Measurements from ENCODE around the gene OR1E1.
"Not testable (repeated sequence)": the region's sequence is repeated elsewhere in the genome, so short reads cannot be mapped to it uniquely, and the experiment has no call there.

The OR1E1 gene

GRCh38 chr17:3398310-3398709 lies at the start of gene OR1E1:
OR1E1 (minus strand) TSS chr17:3398410; CDS start chr17:3398410, 0 bp downstream.
- DNase-seq: no peak

GRCh38 chr17:3447625-3448024 lies 49.4 kb upstream of the OR1E1 start:
- DNase-seq: no peak

DNA sequence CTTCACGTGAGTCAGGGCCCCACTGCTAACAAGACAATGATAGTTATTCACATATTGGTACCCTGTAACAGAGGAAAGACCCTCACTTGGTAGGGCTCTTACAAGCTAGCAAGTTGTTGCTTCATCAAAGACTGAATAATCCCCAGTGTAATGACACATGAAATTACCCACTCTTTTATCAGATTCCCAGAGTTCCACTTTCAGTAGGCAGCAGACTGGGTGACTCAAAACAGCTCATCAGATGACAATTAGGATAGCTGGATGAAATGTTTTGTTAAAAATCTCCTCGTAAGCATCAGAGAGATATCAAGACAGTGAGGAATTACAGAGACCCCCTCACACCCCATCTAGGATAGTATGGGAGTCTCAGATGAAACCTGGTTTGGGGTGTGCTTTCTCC lies 42.2 kb upstream of the OR1E1 start:
- no peak for DNase-seq

DNA sequence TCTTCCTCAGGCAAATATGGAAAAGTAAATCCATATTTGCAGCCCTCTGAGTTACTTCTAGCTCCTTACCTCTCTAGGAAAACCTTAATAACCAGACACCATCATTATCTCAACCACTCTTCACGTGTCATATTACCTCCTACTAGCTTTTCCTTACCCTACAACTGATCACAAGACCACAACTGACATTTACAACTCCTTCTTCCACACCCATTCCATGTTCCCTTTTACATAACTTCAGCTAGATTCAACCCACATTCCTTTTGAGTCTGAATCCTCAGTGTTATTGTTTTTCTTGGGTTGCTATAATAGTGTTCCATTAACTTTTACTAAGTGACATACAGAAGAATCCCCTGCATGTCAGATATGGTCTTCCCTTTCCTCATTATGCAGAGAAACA lies 40.2 kb upstream of the OR1E1 start:
- no peak for DNase-seq

DNA sequence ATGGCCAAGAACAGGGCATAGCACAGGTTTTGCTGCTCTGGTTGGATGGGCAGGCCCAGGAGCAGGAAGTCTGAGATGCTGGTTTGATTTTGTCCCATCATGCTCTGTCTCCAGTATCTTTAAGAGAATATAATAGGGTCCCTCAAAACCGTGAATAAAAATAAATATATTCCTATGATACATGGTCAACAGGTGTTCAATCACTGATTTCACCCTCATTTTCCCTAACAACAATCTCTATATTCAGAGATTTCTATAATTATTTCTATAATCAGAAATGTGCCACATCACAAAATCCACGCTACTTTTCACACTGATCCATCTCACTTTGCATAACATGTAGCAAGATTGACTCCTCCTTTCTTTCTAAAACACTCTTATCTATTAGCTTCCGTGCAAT lies 35.5 kb upstream of the OR1E1 start, which contains the start of gene OR1E2:
TSS of gene OR1E2 (minus strand) at position 101 of the 400 bp plus-strand sequence. CDS start at position 101, 0 bp downstream.
- DNase-seq: no peak

DNA sequence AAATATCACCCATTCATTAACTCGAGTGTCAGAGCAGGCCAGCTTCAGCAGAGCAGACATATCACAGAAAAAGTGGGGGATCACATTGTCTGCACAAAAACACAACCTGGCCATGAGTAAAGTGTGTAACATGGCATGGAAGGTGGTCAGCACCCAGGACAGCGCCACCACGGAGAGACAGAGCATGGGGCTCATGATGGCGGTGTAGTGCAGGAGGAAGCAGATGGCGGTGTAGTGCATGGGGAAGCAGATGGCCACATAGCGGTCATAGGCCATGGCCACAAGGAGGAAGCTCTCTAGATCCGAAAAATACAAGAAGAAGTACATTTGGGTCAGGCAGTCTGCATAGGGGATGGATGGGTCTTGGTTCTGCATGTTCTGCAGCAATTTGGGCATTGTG lies 35.0 kb upstream of the OR1E1 start:
- not testable (repeated sequence) for DNase-seq

- DNase-seq: no peak
Observed at GRCh38 chr17:3418222-3418621, 20.0 kb upstream of the OR1E1 start.

DNA sequence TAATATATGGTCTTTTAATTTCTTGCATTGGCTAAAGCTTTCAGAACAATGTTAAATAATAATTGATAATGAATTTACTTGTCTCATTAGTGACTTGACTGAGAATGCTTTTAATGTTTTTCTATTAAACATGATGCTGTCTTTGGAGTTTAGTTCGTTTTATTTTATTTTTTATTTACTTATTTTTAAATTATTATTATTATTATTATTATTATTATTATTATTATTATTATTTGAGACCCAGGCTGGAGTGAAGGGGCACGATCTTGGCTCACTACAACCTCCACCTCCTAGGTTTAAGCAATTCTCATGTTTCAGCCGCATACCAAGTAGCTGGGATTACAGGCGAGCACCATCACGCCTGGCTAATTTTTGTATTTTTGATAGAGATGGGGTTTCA lies 17.4 kb upstream of the OR1E1 start:
- DNase-seq: no peak

DNA sequence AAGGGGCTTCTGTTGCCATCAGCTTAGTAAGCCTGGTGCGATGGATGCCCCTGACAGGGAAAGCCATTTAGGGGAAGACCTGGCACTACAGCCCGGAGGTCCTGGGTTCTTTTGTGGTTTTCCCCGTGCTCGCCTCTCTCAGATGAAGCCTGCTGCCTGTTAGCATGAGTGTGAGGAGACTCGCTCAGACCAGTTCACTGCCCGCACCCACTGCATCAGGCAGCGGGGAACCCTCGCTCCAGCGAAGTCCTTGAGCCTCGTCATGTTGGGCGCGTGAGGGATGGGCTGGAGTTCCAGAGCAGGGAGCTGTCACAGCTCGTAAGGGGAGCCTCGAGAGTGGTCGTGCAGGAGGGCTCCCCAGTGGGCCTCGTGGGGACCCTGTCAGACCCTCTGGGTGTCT lies 14.0 kb upstream of the OR1E1 start:
- not testable (repeated sequence) for DNase-seq

GRCh38 chr17:3411070-3411469 lies 12.9 kb upstream of the OR1E1 start, which contains the start of gene OR3A3:
OR3A3 (plus strand) TSS chr17:3411370.
- DNase-seq: no peak

DNA sequence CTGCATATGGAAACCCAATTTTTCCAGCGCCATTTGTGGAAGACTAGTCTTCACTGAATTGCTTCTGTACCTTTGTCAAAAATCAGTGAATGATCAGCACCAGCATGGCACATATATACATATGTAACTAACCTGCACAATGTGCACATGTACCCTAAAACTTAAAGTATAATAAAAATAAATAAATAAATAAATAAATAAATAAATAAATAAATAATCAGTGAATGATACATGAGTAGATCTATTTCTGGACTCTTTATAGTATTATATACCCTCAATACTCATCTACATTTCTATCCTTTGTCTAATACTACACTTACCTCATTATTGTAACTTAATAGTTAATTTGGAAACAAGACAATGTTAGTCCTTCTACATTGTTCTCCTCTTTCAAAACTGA lies 5.6 kb upstream of the OR1E1 start:
- DNase-seq: not testable (repeated sequence)

GRCh38 chr17:3401786-3402185 lies 3.6 kb upstream of the OR1E1 start:
- no peak for DNase-seq

GRCh38 chr17:3400055-3400454 lies 1.8 kb upstream of the OR1E1 start:
- DNase-seq: no peak

DNA sequence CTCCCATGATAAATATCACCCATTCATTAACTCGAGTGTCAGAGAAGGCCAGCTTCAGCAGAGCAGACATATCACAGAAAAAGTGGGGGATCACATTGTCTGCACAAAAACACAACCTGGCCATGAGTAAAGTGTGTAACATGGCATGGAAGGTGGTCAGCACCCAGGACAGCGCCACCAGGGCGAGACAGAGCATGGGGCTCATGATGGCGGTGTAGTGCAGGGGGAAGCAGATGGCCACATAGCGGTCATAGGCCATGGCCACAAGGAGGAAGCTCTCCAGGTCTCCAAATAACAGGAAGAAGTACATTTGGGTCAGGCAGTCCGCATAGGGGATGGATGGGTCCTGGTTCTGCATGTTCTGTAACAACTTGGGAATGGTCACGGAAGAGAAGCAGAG lies 409 bp downstream of the OR1E1 start:
- DNase-seq: not testable (repeated sequence)

GRCh38 chr17:3389791-3390190 lies 8.4 kb downstream of the OR1E1 start:
- DNase-seq: no peak

DNA sequence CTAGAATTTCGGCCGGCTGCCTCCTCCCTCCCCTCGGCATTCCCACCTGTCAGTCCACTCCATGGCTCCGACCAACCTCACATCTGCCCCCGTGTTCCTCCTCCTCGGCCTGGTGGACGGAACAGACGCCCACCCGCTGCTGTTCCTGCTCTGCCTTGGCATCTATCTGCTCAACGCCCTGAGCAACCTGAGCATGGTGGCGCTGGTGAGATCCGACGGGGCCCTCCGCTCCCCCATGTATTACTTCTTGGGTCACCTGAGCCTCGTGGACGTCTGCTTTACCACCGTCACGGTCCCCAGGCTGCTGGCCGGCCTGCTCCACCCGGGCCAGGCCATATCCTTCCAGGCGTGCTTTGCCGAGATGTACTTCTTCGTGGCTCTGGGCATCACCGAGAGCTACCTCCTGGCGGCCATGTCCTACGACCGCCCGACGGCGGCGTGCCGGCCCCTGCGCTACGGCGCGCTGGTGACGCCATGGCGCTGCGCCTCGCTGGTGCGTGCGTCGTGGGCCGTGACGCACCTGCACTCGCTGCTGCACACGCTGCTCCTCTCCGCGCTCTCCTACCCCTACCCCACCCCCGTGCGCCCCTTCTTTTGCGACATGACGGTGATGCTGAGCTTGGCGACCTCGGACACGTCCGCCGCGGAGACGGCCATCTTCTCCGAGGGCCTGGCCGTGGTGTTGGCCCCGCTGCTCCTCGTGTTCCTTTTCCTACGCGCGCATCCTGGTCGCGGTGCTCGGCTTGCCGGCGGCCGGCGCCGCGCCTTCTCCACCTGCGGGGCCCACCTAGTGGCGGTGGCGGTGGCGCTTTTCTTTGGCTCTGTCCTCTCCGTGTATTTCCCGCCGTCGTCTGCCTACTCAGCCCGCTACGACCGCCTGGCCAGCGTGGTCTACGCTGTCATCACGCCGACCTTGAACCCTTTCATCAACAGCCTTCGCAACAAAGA lies 12.1 kb downstream of the OR1E1 start, which contains the start of gene OR3A2:
TSS of gene OR3A2 (minus strand) at position 440 of the 948 bp plus-strand sequence.
- DNase-seq: no peak

- DNase-seq: no peak
Observed at GRCh38 chr17:3381957-3382356, 16.3 kb downstream of the OR1E1 start.

- DNase-seq: no peak
Observed at GRCh38 chr17:3378321-3378720, 19.9 kb downstream of the OR1E1 start.

- DNase-seq: not testable (repeated sequence)
Observed at GRCh38 chr17:3371167-3371566, 27.0 kb downstream of the OR1E1 start.
